ENCODE results near the gene CXXC5.

The CXXC5 gene

DNA sequence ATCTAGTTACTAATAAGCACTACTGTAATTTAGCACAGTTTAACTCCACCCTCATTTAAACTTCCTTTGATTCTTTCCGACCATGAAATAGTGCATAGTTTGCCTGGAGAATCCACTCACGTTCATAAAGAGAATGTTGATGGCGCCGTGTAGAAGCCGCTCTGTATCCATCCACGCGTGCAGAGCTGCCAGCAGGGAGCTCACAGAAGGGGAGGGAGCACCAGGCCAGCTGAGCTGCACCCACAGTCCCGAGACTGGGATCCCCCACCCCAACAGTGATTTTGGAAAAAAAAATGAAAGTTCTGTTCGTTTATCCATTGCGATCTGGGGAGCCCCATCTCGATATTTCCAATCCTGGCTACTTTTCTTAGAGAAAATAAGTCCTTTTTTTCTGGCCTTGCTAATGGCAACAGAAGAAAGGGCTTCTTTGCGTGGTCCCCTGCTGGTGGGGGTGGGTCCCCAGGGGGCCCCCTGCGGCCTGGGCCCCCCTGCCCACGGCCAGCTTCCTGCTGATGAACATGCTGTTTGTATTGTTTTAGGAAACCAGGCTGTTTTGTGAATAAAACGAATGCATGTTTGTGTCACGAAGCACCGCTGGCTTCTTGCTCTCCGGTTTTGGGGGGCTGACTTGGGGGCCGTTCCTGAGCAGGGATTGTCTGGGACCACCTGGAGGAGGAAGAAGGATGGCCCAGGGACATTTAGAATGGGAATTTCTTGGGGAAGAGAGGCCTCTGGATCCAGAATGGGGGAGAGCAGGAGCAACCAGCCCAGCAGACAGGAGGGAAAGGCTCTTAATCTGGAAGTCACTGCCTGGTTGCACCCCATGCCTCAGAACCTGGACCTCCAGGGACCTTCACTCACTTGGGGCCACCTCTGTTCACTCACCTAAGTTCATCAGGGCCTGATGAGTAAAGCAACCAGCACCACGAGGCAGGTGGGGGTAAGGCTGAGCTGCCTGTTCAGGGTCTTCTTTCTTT lies 35.4 kb downstream of the CXXC5 start:
- DNase-seq, result no peak

DNA sequence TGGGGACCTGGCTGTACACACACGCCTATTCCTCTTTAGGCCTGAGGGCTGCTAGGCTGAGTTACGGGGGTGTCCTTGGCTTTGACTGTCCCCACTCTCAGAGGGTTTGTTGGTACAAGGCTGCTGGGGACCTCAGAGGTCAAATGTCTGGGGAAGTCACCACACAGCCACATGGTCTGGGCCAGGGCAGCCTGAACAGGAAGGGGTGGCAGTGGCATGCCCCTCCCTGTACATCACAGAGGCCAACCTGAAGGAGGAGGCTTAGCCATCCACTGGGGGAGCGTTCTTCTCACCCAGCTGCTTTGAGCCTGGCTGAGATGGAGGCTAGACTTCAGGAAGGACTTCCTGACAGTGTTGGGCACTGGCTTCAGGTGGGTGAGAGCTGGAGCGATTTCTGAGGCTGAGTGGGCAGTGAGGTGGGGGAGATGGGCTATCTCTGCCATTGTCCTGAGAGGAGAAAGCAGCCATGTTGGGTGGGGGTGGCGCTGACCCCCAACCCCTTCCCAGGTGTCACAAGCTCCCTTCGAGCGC lies 36.3 kb downstream of the CXXC5 start:
- DNase-seq, result no peak

DNA sequence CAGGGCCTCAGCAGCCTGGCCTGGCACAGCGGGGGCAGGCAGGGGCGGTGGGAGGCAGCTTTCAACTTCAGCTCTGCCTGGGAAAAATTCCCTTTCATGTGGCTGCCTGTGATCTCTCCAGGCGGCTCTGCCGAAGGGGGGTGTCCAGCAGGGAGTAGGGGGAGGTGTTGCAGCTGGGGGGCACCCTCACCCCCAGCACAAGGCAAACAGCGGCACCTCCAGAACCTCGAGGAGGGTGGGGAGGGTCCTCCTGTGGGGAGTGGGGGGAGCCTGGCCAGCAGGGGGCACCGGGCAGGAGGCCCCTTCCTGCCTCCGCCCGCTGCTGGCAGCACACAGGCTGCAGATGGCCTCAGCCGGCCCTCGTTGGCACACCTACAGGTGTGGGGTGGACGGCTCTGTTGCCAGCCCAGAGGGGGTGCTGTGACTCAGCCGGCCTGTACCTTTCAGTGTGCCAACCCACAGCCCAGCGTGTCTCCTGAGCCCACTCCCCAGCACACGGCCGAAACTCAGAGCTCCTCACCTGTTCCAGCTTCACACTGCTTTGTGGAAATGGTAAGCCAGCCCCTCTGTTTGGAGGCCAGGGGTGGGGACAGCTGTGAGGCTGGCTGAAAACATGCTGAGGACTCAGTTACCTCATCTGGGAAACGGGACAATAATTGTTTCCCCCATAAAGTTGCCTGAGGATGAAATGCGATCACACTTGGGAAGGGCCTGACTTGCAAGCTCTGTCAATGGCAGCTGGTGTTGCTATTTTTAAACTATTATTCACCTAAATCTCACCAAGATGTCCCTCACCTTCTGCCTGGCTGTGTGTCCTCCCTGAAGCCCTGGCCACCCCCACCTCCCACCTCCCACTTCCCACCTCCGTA lies 37.0 kb downstream of the CXXC5 start:
- DNase-seq, result peak; percentile 87

DNA sequence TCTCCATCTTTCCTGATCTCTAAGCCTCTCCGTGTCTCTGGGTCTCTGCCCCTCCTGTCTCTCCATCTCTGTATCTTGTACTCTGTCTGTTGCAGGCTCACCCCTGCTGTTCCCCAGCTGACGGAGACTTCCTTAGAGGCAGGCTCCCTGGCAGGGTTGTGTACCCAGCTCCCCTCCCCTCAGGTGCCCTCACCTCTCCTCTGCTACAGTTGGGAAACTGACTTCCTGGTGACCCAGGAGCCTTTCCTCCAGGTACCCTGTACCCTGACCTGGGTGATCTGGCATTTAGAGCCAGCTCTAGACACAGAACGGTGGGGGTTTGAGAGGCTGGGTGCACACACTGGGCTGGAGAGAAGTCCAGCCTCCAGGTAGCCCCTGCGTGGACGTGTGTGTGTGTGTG lies 37.7 kb downstream of the CXXC5 start:
- DNase-seq, result peak; percentile 65

DNA sequence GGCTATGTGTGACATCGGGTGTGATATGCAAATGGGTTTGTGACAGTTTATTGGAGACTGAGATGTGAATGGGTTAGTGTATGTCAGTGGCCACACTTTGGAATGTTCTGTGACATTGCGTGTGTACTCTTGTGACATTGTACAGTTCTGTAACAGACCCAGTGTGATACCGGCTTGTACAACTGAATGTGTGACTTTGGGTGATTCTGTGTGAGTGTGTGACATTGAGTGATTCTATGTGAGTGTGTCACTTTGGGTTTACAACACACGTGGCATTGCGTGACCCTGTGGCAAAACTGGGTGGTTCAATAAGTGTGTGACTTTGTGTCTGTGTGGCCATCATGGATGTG lies 38.2 kb downstream of the CXXC5 start:
- DNase-seq, result no peak

DNA sequence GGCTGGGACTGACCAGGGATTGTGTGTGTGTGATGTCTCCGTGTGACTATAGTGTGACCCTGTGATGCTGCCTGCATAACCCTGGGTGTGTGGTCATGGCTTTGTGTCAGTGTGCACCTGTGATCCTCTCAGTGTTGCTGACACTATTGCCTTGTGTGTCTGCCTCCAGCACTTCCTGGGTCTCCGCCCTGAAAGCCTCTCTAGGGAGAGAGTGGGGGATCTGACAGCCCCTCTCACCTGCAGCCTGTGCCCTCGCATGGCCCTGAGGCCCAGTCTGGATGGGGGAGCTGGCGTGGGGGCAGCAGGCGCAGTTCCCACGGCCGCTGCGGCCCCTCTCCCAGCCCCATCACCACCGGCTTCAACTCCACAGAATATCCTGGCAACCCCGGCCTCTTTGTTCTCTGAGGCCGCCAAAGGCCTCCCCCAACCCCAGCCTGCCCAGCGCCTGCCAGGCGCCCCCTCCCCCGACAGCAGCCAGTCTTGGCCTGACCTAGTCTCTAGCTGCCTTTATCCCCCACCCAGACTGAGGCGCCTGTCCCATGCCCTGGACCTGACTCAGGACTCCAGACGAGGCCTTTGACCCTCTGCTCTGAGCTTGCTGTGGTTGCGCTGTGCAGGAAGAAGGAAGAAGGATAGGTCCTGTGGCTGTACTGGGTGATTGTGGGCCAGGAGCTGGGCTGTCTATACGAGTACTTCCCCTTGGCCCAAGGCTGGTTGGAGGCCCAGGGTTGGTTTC lies 38.7 kb downstream of the CXXC5 start:
- DNase-seq, result no peak

DNA sequence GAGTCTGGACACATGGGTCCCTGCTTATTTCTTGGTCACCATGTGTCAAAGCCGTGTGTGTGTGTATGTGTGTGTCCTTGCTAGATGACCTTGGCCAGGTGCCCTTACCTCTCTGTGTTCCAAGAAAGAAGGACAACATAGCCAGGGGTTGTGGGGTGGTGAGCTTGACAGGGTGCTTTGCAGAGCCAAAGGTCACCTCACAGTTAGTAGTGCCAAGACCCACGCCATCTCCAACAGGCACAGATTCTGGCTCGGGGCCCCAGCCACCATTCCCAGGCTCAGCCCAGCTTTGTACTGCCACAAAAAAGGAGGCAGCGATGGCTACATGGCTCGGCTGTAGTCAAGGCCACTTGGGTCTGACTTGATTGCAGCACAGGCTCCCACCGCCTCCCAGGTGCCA lies 39.5 kb downstream of the CXXC5 start:
- no peak for DNase-seq

DNA sequence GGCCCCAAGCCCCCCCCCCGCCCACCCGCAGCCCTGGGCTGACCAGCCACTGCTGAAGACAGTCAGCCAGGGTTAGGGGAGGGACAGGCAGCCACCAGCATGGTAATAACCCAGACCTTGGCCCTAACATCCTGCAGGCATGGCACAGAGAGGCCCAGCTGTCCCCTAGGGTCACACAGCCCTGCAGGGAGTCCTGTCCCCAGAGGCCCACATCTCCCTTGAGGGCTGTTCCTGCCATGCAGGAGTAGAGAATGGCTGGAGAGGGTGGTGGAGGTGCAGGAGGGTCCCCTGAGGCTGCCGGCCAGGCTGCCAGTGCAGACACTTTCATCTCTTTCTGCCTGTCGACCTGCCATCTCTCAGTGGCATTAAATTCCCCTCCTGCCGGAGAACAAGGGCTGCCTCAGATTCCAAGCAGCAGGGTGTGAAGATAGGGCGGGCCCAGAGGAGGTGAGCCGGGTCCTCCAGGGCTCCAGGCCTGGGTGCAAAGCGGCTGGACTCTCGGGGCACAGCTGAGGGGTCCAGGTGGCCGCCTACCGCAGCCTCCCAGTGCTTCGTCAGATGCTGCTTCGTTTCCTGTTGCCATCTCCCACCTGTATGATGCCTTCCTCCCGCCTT lies 40.0 kb downstream of the CXXC5 start:
- DNase-seq, result no peak

DNA sequence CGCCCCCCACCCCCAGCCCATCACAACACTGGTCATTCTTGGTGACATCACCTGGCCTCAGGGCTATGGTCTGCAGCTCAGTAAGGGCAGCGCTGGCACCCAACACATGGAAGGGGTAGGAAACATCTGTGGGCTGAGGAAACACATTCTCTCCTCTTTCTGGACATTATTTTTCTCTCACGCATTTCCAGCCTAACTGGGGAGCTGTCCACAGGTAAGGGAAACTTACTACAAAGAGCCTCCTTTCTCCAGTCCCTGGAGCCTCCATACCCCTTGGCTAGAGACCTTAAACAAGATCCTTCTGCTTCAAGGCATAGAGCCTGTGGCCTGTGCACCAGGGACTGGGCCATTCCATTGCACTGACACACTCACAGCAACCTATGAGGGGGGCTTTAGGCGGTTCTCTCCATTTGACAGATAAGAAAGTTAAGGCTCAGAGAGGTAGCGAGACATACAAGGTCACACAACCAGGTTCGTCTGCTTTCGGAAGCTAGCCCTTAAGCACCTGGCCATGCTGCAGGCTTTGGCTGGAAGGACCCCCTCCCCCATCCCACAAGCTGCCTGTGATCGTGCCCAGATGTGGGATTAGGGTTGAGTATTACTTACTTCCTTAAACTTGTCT lies 40.7 kb downstream of the CXXC5 start:
- no peak for DNase-seq

DNA sequence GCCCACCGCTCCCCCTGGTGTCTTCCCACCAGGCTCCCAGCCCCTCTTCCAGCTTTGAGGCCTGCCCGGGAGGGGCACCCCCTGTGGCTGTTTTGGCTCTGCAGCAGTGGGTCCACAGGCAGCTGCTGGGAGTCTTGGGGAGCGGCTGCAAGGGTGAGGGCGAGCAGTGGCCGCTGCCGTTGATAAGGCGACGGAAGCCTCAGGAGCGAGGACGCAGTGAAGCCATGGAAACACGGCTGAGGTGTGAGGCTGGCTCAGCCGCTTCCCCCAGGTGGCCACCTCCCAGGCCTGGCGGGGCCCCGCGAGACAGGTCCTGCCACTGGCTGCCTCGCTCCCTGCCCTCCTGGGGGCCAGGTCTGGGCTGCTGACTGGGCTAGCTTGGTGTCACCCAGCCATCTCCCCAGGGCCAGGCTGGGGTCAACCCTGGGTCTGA lies 41.5 kb downstream of the CXXC5 start:
- DNase-seq, result peak; percentile 39

DNA sequence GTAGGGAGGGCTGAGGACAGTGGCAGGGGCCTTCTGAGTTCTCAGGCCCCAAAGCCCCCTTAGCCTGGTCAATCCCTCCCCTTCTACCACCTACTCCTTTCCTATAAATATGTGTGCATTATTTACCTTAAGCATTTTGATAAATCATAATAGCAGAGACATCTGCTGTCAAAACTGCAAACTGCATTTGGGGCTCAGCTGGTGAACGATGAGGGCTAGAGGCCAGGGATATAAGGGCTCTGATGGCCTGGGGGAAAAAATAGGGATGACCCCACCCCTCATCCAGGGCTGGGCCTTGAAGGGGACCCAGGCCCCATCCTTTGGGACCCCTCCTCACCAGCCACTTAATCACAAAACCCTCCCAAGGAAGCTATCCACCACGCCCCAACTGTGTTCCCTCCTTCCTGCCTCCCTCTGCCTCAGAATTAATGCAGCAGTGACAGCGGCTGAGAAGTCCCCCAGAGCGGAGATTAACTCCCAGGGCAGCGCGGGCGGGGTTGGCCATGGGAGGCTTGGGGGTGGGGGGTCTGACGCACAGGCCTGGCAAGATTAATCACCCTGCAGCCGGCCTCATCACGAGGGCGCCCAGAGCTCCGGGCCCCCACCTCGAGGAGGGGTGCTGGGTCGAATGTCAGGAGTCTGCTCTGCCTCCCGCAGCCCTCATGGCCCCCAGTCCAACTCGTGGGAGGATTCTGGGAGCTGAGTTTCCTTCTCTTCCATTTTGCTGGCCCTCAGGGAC lies 42.1 kb downstream of the CXXC5 start:
- DNase-seq, result peak; percentile 49

DNA sequence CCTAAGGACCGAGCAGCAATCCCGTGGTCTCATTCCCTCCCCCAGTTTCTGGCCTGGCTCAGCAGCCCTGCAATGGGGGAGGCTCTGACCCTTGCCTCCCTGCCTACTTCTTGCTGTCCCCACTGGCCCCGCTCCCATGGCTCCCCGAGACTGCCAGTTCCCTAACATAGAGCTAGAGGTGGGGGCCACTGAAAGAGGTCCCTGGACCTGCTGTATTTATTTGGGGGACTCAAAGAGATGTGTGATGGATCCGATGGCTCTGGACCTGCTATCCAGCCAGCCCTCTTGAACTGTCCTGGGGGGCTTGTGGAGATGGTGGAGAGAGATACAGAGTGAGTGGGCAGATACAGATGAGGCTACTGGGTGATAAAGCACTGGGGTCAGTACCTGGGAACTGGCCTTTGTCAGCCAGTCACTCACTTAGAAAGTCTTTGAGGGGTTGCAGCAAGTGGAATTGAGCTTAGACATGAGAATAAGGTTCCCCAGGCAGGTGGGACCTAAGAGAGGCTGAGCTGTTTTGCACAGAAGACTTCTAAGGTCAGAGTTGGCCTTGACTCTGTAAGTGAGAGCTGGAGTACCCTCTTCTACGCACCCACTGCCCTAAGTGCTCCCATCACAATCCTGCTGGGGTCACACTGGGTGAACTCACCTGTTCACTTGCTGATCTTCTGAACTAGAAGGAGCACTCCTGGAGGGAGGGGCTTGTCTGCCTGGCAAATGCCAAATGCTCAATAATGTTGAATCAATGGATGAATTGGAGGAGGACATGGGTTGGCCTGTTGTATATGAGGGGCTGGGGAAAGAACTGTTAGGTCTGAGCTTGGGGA lies 42.9 kb downstream of the CXXC5 start:
- no peak for DNase-seq

DNA sequence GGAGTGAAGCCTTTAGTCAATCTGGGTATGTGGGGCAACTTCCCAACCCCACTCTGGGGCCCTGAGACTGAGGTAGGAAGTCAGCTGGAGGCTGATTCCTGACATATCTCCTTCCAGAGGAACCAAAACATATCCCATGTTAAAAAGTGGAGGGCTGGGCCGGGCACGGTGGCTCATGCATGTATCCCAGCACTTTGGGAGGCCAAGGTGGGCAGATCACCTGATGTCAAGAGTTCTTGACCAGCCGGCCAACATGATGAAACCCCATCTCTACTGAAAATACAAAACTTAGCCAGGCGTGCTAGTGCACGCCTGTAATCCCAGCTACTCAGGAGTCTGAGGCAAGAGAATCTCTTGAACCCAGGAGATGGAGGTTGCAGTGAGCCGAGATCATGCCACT lies 44.0 kb downstream of the CXXC5 start:
- DNase-seq, result no peak

DNA sequence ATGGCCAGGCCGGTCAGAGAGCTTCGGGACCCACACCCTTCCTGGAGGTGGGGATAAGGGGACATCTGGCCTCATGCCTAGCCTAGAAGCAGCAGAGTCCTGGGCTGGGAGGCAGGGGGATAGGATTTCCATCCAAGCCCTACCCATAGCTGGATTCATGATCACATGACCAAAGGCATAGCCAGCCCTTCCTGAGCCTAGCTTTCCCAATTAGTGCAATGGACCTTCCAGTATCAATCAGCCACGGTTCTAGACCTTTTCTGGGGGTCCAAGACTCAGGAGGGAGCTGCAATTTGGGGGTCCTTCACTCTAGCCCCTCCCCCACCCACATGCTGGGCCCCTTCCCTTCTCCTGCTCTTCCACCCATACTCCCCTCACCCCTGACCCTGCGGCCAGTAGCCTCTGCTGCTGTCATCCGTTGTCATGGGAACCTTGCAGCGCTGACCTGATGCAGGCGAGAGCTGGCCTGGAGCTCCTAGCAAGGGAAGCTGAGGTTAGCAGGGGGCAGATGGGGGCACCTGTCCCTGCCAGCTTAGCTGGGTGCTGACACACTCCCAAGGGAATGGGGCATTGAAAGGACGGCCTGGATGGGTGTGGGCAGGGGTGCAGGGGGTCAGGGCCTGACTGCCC lies 44.6 kb downstream of the CXXC5 start:
- no peak for DNase-seq

DNA sequence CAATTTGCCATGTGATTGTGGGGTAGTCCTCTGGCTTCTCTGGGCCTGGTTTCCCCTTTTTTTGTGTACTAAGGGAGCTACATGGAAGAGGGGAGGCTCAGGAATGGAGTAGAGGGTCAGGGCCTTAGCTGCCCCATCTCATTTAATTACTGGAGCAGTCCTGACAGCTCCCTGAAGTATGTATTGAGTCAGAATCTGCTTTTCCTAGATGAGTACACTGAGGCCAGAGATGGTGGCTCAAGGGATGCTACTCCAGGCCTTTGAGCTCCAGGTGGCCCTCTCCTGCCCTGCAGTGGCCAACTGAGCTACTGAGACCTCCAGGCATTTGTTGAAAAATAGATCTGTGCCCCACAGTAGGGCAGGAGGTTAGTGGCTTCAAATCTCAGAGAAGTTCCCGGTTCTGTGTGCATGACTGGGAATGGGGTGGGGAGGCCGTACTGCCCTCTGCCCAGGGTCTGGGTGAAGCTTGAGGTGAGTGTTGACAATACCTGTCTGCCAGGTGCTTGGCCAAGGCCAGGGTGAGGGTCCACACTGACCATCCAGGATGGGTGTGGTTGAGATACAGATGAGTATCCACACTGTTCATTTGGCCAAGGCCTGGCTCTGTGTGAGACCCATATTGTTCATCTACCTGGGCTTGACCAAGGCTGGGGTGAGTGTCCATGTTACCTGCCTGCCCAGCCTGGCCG lies 45.7 kb downstream of the CXXC5 start:
- no peak for DNase-seq

DNA sequence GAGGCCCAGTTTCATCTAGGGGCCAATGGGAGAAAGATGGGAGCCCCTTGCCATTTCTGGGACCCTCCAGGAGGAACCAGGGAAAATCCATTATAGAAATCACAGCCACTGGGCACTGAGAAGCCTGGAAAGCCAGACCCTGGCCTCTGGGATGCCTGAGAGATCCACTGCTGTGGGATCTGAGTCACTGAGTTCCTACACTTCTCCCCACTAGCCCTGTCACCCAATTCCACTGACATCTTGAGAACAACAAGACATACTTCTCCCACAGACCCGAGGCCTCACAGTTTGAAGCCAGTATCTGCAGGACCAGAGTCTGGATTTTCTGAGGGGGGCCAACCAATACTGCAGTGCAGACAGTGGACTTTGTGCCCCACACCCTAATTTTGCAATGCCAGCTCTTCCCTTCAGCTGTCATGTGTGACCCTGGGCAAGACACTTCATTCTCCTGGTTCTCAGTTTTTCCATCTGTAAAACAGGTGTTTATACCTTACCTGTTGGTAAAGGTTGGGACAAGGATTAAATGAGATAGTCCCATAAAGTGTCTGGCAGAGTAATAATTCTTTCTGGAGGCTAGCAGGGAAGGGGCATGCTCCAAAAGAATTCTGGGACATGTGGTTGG lies 46.5 kb downstream of the CXXC5 start:
- DNase-seq, result no peak

DNA sequence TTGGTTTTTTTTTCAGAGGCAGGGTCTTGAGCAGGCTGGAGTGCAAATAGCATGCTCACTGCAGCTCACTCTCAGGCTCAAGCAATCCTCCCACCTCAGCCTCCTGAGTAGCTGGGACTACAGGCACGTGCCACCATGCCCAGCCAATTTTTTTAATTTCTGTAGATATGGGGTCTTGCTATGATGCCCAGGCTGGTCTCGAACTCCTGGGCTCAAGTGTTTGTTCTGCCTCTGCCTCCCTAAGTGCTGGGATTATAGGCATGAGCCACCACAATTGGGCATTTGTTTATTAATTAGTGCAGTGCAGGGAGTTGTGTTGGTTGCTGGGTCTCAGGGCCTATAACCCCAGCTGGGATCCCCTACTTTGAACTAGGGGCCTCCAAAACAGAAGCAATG lies 47.0 kb downstream of the CXXC5 start:
- DNase-seq, result no peak

DNA sequence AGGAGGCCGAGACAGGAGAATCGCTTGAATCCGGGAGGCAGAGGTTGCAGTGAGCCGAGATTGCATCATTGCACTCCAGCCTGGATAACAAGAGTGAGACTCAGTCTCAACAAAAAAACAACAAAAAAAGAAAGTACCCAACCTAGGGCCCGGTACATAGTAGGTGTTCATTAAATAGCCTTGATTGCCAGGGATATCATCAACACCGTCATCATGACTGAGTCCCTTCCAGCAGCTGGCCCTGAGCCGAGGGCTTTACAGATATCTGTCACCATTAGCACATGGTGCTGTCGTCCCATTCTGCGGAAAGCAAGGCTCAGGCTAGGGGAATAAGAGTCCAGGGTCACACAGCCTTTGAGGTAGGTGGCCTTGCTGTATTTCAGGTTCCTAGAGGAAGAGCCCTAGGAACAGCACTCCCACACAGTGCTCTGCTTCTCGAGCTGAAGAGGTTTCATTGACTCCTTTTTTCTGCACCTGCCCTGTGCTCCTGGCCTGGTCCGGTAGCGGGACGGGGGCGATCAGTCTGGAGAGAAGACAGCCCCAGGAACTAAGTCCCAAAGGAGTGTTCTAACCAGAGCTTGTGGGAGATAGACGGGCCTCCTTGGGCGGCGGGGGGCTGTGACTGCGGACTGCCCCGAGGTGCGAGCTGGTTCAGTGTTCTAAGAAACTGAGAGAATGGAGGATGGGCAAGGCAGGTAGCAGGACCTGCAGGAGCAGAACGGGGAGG lies 48.2 kb downstream of the CXXC5 start:
- DNase-seq, result no peak

Data from NCI-H69 (cell line).